Urinary bladder (tissue), 4 donors: ENCODE measurements around the gene BNIP1. TPM values are rescaled to one million over a fixed set of nuclear protein-coding genes. Genes with fewer than 3 reads are reported as not detected.

ENCODE experiments used
- DNase-seq: peaks from one replicate; pipeline ENCODE4 v3.0.0-alpha.2; 2015; ENCODE audit errors: extremely low spot score
- H3K27ac ChIP-seq: one replicate; pipeline ENCODE4 v1.5.1; 2013; ENCODE audit warnings: low read depth, mild to moderate bottlenecking, moderate library complexity
- H3K36me3 ChIP-seq: one replicate; pipeline ENCODE4 v1.6.1; 2013; ENCODE audit warnings: mild to moderate bottlenecking, moderate library complexity; ENCODE audit not compliant: insufficient read depth
- H3K4me1 ChIP-seq: one replicate; pipeline ENCODE4 v1.6.1; 2013; ENCODE audit warnings: mild to moderate bottlenecking, moderate library complexity; ENCODE audit not compliant: insufficient read depth
- H3K4me3 ChIP-seq: one replicate; pipeline ENCODE4 v1.5.1; 2013; ENCODE audit warnings: low read depth, low read length
- WGBS: extraction: QIAGEN DNeasy Blood & Tissue Kit; methylation state at CpG from one replicate; pipeline ENCODE4 v1.1.7; 2013; 5-methylcytosine and 5-hydroxymethylcytosine counted together
- polyA plus RNA-seq: library from polyadenylated mRNA; stranded (reverse); fragments of 200-250 nt; gene quantifications from one replicate; pipeline ENCODE4 v1.2.3, GENCODE V29; 2013
- total RNA-seq: library from RNA; depleted of rRNA; stranded (reverse); fragments of >200 nt; gene quantifications from one replicate; pipeline ENCODE4 v1.2.3, GENCODE V29; 2014
- donor health status: healthy with polysubstance abuse.
- donor health status: healthy.

Gene BNIP1
- total and polyA plus RNA-seq, 2 donors, result 9.5 to 15.1 TPM

DNA sequence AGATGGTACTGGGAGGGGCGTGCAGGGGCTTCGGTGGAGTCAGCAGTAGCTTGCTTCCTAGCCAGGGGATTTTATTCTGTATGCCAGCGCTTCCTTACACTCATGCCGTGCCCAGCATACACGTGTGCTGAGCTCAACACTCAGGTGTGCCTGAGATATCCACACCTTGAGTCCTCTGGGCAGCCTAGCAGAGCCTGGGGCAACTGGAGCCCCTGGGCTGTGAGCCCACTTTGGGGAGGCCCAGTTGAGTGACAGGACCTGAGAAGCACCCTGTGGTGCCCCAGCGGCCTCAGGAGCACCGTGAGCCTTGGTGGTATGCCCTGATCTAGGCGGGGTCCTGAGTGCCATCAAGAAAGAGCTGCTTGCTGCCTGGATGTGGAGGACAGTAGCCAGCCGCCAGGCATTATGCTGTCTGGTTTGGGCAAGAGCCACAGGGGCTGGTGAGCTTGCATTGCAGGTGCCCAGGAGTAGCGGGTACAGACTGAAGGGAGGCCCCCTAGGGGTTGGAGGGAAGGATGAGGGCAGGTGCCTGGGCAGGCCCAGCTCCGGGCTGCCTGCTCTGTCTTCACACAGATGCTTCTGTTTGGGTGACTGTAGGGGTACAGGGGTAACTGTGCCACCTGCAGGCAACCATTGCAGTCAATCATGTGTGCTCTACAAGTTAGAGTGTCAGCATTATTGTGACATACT, 42.9 kb downstream of the BNIP1 start:
- no peaks in the 10 kb centered on the region for H3K4me1 ChIP-seq
- WGBS, result 77% methylated on average over 11 of the region's 11 CpGs
- no peaks in the 10 kb centered on the region for H3K36me3 ChIP-seq
- DNase-seq, result no peak
- H3K4me3 ChIP-seq, result no peak overlapping the region
- no peak overlapping the region for H3K27ac ChIP-seq

DNA sequence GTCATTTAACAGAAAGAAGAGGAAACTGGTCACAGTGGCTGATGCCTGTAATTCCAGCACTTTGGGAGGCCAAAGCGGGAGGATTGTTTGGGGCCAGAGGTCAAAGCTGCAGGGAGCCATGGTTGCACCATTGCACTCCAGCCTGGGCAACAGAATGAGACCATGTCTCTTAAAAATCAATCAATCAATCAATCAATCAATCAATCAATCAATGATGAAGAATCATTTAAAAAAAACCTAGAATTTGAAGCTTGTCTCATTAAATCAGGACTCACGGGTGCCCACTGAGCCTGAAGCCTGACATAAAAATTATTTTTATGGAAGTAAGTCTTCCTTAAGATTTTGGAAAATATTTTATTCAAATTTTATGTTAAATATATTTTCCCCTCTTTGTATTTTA, 43.9 kb downstream of the BNIP1 start:
- 72% methylated on average over 2 of the region's 2 CpGs for WGBS
- Histone ChIP-seq H3K36me3 (no peaks in the 10 kb centered on the region), H3K4me3 (no peak overlapping the region), H3K27ac (no peak overlapping the region), H3K4me1 (no peaks in the 10 kb centered on the region)
- DNase-seq, result no peak

DNA sequence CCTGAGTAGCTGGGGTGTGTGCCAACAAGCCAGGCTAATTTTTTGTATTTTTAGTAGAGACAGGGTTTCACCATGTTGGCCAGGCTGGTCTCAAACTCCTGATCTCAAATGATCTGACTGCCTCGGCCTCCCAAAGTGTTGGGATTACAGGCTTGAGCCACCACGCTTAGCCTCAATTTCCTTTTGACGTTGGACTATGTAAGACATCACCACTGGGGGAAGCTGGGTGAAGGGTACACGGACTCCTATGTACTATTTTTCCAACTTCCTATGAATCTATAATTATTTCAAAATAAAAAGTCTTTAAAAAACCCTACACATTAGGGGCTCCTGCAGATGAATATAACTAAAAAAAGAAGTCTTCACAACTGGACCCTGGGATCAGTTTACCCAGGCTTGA, 46.7 kb downstream of the BNIP1 start:
- WGBS, result 88% methylated on average over 4 of the region's 4 CpGs
- H3K27ac ChIP-seq, result no peak overlapping the region
- no peaks in the 10 kb centered on the region for H3K36me3 ChIP-seq
- DNase-seq, result no peak
- no peak overlapping the region for H3K4me3 ChIP-seq
- H3K4me1 ChIP-seq, result no peaks in the 10 kb centered on the region

DNA sequence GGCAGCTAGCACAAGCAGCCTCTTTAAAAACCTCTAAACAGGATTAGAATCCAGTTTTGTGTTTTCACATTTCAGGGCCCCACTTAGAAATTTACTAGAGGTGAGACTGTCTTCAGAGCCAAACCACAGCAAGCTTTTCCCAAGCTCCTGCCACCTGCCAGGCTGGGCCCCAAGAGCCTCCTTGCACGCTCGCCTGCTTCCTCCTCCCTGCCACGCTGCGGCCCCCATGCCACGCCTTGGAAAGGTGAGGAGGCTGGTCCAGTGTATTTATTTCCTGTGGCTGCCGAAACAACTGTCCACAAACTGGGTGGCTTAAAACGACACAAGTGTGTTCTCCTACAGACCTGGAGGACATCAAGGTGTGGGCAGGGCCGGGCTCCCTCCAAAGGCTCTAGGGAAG, 47.2 kb downstream of the BNIP1 start:
- WGBS, result 88% methylated on average over 8 of the region's 8 CpGs
- Histone ChIP-seq H3K27ac (no peak overlapping the region), H3K36me3 (no peaks in the 10 kb centered on the region), H3K4me3 (no peak overlapping the region), H3K4me1 (no peaks in the 10 kb centered on the region)
- no peak for DNase-seq

DNA sequence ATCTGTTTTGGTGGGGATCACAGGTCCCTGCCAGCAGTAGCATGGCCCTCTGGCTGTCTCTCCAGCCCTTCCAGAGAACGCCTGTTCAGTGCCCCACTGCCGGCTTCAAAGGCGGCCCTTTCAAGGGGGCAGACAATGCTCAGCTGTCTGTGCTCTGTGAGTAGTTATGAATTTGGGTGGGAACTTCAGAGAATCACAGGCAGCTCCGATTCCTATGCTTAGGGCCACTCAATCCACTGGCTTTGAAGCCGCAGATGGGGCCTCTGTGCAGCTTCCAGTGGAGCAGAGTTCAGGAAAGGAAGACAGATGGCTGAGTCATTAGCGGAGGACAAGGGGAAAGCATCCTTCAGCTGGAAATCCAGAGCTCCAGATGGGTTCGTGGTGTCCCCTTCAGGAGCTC, 48.2 kb downstream of the BNIP1 start:
- 85% methylated on average over 7 of the region's 7 CpGs for WGBS
- DNase-seq, result no peak
- no peak overlapping the region for H3K4me3 ChIP-seq
- no peaks in the 10 kb centered on the region for H3K36me3 ChIP-seq
- no peaks in the 10 kb centered on the region for H3K4me1 ChIP-seq
- no peak overlapping the region for H3K27ac ChIP-seq

GRCh38 chr5:173196133-173196952, 52.0 kb downstream of the BNIP1 start:
- H3K4me3 ChIP-seq, result no peak overlapping the region
- H3K36me3 ChIP-seq, result no peaks in the 10 kb centered on the region
- 70% methylated on average over 23 of the region's 23 CpGs for WGBS
- H3K27ac ChIP-seq, result no peak overlapping the region
- DNase-seq, result no peak
- no peaks in the 10 kb centered on the region for H3K4me1 ChIP-seq

- Histone ChIP-seq H3K4me3 (no peak overlapping the region), H3K36me3 (no peaks in the 10 kb centered on the region), H3K4me1 (no peaks in the 10 kb centered on the region), H3K27ac (no peak overlapping the region)
- DNase-seq, result no peak
- WGBS, result 77% methylated on average over 9 of the region's 9 CpGs
Observed at GRCh38 chr5:173197375-173197891, 53.1 kb downstream of the BNIP1 start.

DNA sequence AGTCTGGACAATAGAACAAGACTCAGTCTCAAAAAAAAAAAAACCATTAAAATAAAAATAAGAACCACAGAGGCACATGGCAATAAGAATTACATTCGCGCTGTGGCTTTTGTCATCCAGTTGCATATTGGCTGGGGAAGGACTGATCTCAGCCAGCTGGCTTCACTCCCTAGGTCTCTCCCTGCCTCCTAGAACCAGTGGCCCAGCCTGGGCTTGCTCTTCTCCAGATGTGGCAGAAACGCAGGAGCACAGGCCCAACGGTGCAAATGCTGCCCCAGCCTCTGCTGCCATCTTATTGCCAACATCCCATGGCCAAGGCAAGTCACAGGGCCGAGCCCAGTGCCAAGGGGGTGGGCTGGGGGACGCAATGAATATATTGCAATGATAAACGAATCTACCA, 53.7 kb downstream of the BNIP1 start:
- 73% methylated on average over 7 of the region's 7 CpGs for WGBS
- H3K27ac ChIP-seq, result no peak overlapping the region
- H3K4me1 ChIP-seq, result no peaks in the 10 kb centered on the region
- H3K4me3 ChIP-seq, result no peak overlapping the region
- no peaks in the 10 kb centered on the region for H3K36me3 ChIP-seq
- DNase-seq, result no peak

DNA sequence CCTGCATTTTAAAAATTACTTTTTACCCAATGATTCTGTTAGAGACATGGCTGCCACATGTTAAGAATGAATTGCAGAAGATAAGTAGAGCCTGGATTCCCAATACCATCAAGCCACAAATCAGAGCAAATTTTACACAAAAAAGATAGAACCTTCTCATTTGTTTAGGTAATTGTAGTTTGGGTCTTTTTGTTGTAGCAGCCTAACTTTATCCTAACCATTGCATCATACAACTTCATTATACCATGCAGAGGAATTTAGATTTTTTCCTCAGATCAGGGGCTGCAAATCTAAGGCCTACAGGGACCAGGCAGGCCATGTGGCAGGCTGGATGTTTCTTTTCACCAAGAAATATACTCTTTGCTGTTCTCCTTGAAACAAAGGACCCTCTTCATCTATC, 56.0 kb downstream of the BNIP1 start:
- no peak for DNase-seq

GRCh38 chr5:173201636-173202265, 57.4 kb downstream of the BNIP1 start:
- Histone ChIP-seq H3K27ac (no peak overlapping the region), H3K4me3 (no peak overlapping the region), H3K4me1 (no peaks in the 10 kb centered on the region), H3K36me3 (no peaks in the 10 kb centered on the region)
- WGBS, result 76% methylated on average over 13 of the region's 13 CpGs
- DNase-seq, result no peak

More for the DNA sequence above, 56.0 kb downstream of the BNIP1 start:
- no peak overlapping the region for H3K27ac ChIP-seq
- no peaks in the 10 kb centered on the region for H3K4me1 ChIP-seq
- H3K36me3 ChIP-seq, result no peaks in the 10 kb centered on the region
- H3K4me3 ChIP-seq, result no peak overlapping the region

- no peak for DNase-seq
- WGBS, result 14% methylated on average over 11 of the region's 11 CpGs
- no peaks in the 10 kb centered on the region for H3K36me3 ChIP-seq
- no peak overlapping the region for H3K4me3 ChIP-seq
- H3K27ac ChIP-seq, result no peak overlapping the region
- H3K4me1 ChIP-seq, result no peaks in the 10 kb centered on the region
Observed at GRCh38 chr5:173202266-173202875, 58.0 kb downstream of the BNIP1 start.

DNA sequence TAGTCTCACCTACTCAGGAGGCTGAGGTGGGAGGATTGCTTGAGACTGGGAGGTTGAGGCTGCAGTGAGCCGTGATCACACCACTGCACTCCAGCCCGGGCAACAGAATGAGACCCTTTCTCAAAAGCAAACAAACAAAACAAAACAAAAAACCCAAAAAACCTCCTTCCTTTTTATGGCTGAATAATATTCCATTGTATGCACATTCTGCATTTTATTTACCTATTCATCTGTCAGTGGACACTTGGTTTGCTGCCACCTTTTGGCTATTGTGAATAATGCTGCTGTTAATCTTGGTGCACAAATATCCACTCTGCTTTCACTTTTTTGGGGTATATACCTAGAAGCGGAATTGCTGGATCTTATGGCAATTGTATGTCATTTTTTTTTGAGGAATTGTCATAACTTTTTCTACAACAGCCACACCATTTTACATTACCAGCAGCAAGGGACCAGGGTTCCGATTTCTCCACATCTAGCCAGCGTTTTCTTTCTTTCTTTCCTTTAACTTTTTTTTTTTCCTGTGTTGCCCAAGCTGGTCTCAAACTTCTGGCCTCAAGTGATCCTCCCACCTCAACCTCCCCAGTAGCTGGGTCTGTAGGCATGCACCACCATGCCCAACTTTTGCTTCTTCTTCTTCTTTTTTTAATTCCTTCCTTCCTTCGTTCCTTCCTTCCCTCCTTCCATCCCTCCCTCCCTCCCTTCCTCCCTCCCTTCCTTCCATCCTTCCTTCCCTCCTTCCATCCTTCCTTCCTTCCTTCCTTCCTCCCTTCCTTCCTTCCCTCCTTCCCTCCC, 60.1 kb downstream of the BNIP1 start:
- no peaks in the 10 kb centered on the region for H3K4me1 ChIP-seq
- H3K4me3 ChIP-seq, result no peak overlapping the region
- no peaks in the 10 kb centered on the region for H3K36me3 ChIP-seq
- no peak for DNase-seq
- 88% methylated on average over 6 of the region's 6 CpGs for WGBS
- H3K27ac ChIP-seq, result no peak overlapping the region

- WGBS, result 50% methylated on average over 6 of the region's 6 CpGs
- DNase-seq, result no peak
- H3K36me3 ChIP-seq, result no peaks in the 10 kb centered on the region
- H3K4me1 ChIP-seq, result no peaks in the 10 kb centered on the region
- H3K4me3 ChIP-seq, result no peak overlapping the region
- H3K27ac ChIP-seq, result no peak overlapping the region
Observed at GRCh38 chr5:173205916-173206315, 61.6 kb downstream of the BNIP1 start.
